ENCODE measurements around the gene ATP6V1E1. TPM values are rescaled to one million over a fixed set of nuclear protein-coding genes. Genes with fewer than 3 reads are reported as not detected.

Gene ATP6V1E1
- total and polyA plus RNA-seq, 10 of the 15 experiments (the other 5 are each of a cell fraction or from before 2014, with no cell fraction given) = 66.7 to 128 (median 87.9) TPM

DNA sequence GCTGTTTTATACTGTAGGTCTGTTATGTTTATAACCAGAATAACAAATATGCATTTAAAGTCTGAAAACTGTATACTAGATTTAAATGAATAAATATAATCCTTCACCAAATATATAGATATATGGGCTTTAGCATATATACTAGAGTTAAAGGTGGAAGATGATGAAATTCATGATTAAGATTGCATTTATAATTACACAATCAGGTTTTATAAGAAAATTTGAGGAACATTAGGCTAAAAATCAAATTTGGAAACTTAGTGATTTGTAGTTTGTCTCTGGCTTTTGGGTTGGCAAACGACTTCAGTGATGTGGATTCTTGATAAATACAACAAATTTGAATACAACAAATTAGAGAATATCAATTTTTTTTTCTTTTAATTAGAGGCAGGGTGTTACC lies 20.0 kb upstream of the ATP6V1E1 start:
- WGBS (ENCODE audit: insufficient coverage, insufficient replicate concordance, low lambda C conversion rate, missing lambda C conversion rate) = 0% methylated on average over 1 of the region's 1 CpG
- no peaks in the 10 kb centered on the region for H4K20me1 ChIP-seq (ENCODE audit: control insufficient read depth, insufficient read depth)
- ATAC-seq (no peak), DNase-seq (ENCODE audit: low read depth, low spot score) (no peak), FAIRE-seq (no peak)
- H3K9ac ChIP-seq (ENCODE audit: control insufficient read depth, insufficient read depth, low read length) = no peak overlapping the region
- intact Hi-C loops (cut with micrococcal nuclease; ENCODE audit: unreplicated experiment) (no loop called here), in situ Hi-C loops (cut with MboI) (loop anchor here (25.0 kb wide), 1 partner anchor 1789 kb away; the partner anchor contains the start of genes C22orf39, HIRA and MRPL40)
- ChIA-PET RAD21 (ENCODE audit: unreplicated experiment) (no interaction called here), POLR2A (no interaction called here), SMC1A (ENCODE audit: uncharacterized antibody, unreplicated experiment) (no interaction called here), CTCF (interaction anchor here (1.3 kb wide), 1 partner anchor 9 kb away, joined by 4 read pairs; the partner anchor contains the start of gene BCL2L13)
- no TSS peak for BruUV-seq (replicated peaks)
- no peaks in the 10 kb centered on the region for H3K27me3 ChIP-seq (replicated peaks in 1 of 2; ENCODE audit: control insufficient read depth in 2 of 2, insufficient read depth in 2 of 2, low read length in 1 of 2)
- no peak overlapping the region for H3K27ac ChIP-seq (ENCODE audit: control insufficient read depth, insufficient read depth)
- no peaks in the 10 kb centered on the region for H3K4me1 ChIP-seq (ENCODE audit: control insufficient read depth, insufficient read depth, low read length)
- no peaks in the 10 kb centered on the region for H3K36me3 ChIP-seq (ENCODE audit: control insufficient read depth in 2 of 2, insufficient read depth in 2 of 2, low read length in 1 of 2)
- H3K79me2 ChIP-seq (ENCODE audit: control insufficient read depth, insufficient read depth, low read length) = no peaks in the 10 kb centered on the region
- no peak overlapping the region for H3K4me2 ChIP-seq (ENCODE audit: control insufficient read depth, insufficient read depth)
- no peaks in the 10 kb centered on the region for H3K9me3 ChIP-seq (replicated peaks; ENCODE audit: control insufficient read depth, insufficient read depth, low read length)
- no peak overlapping the region for H2AFZ ChIP-seq (ENCODE audit: control insufficient read depth, low read depth, low read length)
- no peak overlapping the region for H3K4me3 ChIP-seq
- no peak for TF ChIP-seq ZNF217 (IDR thresholded peaks at IDR 0.05)
- TF ChIP-seq PBX3 (IDR thresholded peaks at IDR 0.05; ENCODE audit: insufficient replicate concordance, low read depth, low read length) = no peak
- no peak for TF ChIP-seq CBFB (IDR thresholded peaks at IDR 0.05; ENCODE audit: low read depth)
- TF ChIP-seq HCFC1 (IDR thresholded peaks at IDR 0.05; ENCODE audit: low read length) = no peak
- TF ChIP-seq YY1 (IDR thresholded peaks at IDR 0.05; ENCODE audit: low read depth, low read length) = no peak
- no peak for TF ChIP-seq RELA (IDR thresholded peaks at IDR 0.05; ENCODE audit: borderline replicate concordance, partially characterized antibody)
- no peak for TF ChIP-seq EP300 (IDR thresholded peaks at IDR 0.05; ENCODE audit: borderline replicate concordance in 1 of 2, control insufficient read depth in 1 of 2, low read depth in 2 of 2, low read length in 2 of 2)
- TF ChIP-seq TCF7 (IDR thresholded peaks at IDR 0.05; ENCODE audit: borderline replicate concordance) = no peak
- no peak for TF ChIP-seq ZNF592 (IDR thresholded peaks at IDR 0.05)
- no peak for TF ChIP-seq CREB1 (IDR thresholded peaks at IDR 0.05; ENCODE audit: low read depth)
- TF ChIP-seq POU2F2 (IDR thresholded peaks at IDR 0.05; ENCODE audit: borderline replicate concordance, low read depth, low read length) = no peak
- no peak for TF ChIP-seq YBX1 (IDR thresholded peaks at IDR 0.05)
- no peak for TF ChIP-seq CBX3 (IDR thresholded peaks at IDR 0.05; ENCODE audit: borderline replicate concordance, low read depth)
- TF ChIP-seq SMARCA5 (IDR thresholded peaks at IDR 0.05) = no peak
- no peak for TF ChIP-seq ZBTB33 (IDR thresholded peaks at IDR 0.05)
- no peak for TF ChIP-seq RB1 (IDR thresholded peaks at IDR 0.05; ENCODE audit: borderline replicate concordance)
- TF ChIP-seq HSF1 (IDR thresholded peaks at IDR 0.05; ENCODE audit: low read depth, low read length) = no peak
- no peak for TF ChIP-seq POLR2A (IDR thresholded peaks at IDR 0.05; ENCODE audit: low read depth, low read length)

All from GM12878 (cell line).